Body of pancreas (tissue), 4 donors: ENCODE data around the gene CACNA2D3. TPM values are rescaled to one million over a fixed set of nuclear protein-coding genes. Genes with fewer than 3 reads are reported as not detected.
"Not testable (repeated sequence)": the region's sequence is repeated elsewhere in the genome, so short reads cannot be mapped to it uniquely, and the experiment has no call there.

ENCODE experiments used
- ATAC-seq: fragments of 150-250 bp; one replicate; pipeline ENCODE4 v1.9.1; 2016
- DNase-seq, 4 donors: peaks; one replicate each; pipeline ENCODE4 v3.0.0-alpha.2; 2019
- H3K27ac ChIP-seq, 4 donors: fragments of 200-600 bp; sonication (generic); 1 replicate in 3 of 4; 2 replicates in 1 of 4; pipeline versions ENCODE4 v1.5.1 to v1.6.1; 2016 to 2019; ENCODE audit warnings: mild to moderate bottlenecking in 1 of 4, mixed read lengths in 1 of 4, moderate library complexity in 1 of 4
- H3K27me3 ChIP-seq, 2 donors: fragments of 200-600 bp; sonication (generic); one replicate each; pipeline ENCODE4 v1.6.0; 2016; ENCODE audit warnings: mild to moderate bottlenecking in 1 of 2
- H3K36me3 ChIP-seq, 2 donors: fragments of 200-600 bp; sonication (generic); replicated peaks in 1 of 2; 2 replicates each; pipeline ENCODE4 v1.5.1; 2016; ENCODE audit warnings: low read depth in 2 of 2; ENCODE audit not compliant: insufficient read depth in 1 of 2
- H3K4me1 ChIP-seq: fragments of 200-600 bp; sonication (generic); one replicate; pipeline ENCODE4 v1.6.0; 2016
- H3K4me3 ChIP-seq, 2 donors: fragments of 200-600 bp; sonication (generic); 1 replicate in 1 of 2; 2 replicates in 1 of 2; pipeline ENCODE4 v1.5.1; 2016 to 2019
- H3K9me3 ChIP-seq, 3 donors: fragments of 200-600 bp; sonication (generic); 1 replicate in 2 of 3; 2 replicates in 1 of 3; pipeline ENCODE4 v1.5.1; 2016
- POLR2A ChIP-seq, 3 donors: fragments of 450-650 bp; IDR thresholded peaks; one replicate each; pipeline ENCODE4 v1.6.1; 2016; ENCODE audit warnings: antibody characterized with exemption in 3 of 3, mild to moderate bottlenecking in 2 of 3
- WGBS, 2 donors: methylation state at CpG; one replicate each; pipeline ENCODE4 v1.1.5; 2017; 5-methylcytosine and 5-hydroxymethylcytosine counted together
- intact Hi-C: fragments of 100-400 bp; cut with DNase I; formaldehyde crosslinking; loops from one replicate; pipeline ENCODE4 v1.15.1; 2023
- total RNA-seq, 2 donors: library from RNA; depleted of rRNA; stranded (reverse); fragments of >200 nt; gene quantifications; one replicate each; pipeline ENCODE4 v1.1.0, GENCODE V29; 2016
- TF ChIP-seq, protein P1 (sequence below), 7 experiments: fragments of 450-650 bp in 4 of 7; fragments of 200-600 bp in 3 of 7; sonication (generic) in 3 of 7; IDR thresholded peaks; one replicate each; pipeline ENCODE4 v1.5.1; 2016 to 2019; ENCODE audit warnings: antibody characterized with exemption in 7 of 7

CACNA2D3 gene
- total RNA-seq, 2 donors from 2014 or later: not detected

DNA sequence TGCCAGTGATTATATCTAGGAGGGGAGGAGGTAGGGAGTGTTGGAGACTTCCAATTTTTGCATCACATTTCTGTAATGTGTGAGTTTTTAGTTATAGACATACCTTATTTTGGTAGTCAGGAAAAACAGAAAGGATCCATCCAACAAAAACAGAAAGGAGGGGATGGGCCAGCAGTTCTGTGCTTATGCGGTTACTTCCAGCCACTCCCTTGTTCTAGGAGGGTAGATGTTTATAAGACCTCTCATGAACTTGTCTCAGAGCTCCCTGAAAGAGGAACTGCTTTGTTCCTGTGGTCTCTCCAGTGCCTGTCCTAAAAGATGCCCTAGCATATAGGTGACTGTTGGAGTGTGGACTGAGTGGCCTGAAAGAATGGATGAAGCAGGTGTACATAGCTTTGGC is 323.3 kb downstream of the CACNA2D3 start:
- ATAC-seq: no peak
- H3K27ac ChIP-seq: no peak overlapping the region
- H3K36me3 ChIP-seq: no peaks in the 10 kb centered on the region
- no peak overlapping the region for H3K4me3 ChIP-seq
- H3K4me1 ChIP-seq: no peaks in the 10 kb centered on the region
- H3K27me3 ChIP-seq: no peaks in the 10 kb centered on the region
- intact Hi-C loops: no loop called here
- H3K9me3 ChIP-seq: no peaks in the 10 kb centered on the region
- WGBS, 2 donors: 81 to 92% methylated on average over 1 of the region's 1 CpG
- no peak for TF ChIP-seq POLR2A (IDR thresholded peaks at IDR 0.05)
- TF ChIP-seq, protein P1, sequence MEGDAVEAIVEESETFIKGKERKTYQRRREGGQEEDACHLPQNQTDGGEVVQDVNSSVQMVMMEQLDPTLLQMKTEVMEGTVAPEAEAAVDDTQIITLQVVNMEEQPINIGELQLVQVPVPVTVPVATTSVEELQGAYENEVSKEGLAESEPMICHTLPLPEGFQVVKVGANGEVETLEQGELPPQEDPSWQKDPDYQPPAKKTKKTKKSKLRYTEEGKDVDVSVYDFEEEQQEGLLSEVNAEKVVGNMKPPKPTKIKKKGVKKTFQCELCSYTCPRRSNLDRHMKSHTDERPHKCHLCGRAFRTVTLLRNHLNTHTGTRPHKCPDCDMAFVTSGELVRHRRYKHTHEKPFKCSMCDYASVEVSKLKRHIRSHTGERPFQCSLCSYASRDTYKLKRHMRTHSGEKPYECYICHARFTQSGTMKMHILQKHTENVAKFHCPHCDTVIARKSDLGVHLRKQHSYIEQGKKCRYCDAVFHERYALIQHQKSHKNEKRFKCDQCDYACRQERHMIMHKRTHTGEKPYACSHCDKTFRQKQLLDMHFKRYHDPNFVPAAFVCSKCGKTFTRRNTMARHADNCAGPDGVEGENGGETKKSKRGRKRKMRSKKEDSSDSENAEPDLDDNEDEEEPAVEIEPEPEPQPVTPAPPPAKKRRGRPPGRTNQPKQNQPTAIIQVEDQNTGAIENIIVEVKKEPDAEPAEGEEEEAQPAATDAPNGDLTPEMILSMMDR (IDR thresholded peaks at IDR 0.05): no peak
- DNase-seq: no peak

DNA sequence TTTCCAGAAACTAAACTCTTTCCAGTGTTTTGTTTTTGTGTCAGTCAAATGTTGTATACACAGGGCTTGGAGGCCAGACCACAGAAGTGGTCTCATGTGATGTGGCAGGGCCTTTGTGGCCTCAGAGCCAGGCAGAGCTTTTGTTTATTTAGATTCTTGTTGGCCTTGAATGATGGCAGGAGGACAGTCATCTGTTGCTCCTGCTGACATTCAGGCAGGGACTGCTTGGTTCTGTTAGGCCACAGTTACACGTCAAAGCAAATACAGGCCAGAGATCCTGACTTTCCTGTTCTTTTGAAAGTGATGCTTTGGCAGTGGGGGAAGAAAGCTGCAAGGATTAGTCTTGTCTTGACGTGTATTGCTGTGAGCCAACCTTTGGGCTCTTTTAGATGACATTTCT is 325.1 kb downstream of the CACNA2D3 start:
- intact Hi-C loops: no loop called here

DNA sequence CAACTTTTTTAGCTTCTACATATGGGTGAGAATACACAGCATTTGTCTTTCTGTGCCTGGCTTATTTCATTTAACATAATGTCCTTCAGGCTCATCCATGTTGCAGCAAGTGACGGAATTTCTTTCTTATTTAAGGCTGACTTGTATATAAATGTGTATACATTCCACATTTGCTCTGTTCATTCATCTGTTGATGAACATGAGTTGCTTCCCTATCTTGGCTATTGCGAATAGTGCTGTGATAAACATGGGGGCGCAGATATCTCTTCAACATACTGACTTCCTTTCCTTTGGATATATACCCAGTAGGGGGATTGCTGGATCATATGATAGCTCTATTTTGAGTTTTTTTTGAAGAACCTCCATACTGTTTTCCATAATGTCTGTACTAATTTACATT is 332.5 kb downstream of the CACNA2D3 start:
- Histone ChIP-seq H3K4me3 (no peak overlapping the region), H3K4me1 (no peaks in the 10 kb centered on the region), H3K9me3 (peaks cover 0 to 7% (median 0%) of the 10 kb centered on the region in 3 donors), H3K27ac (no peak overlapping the region), H3K36me3 (no peaks in the 10 kb centered on the region), H3K27me3 (no peaks in the 10 kb centered on the region)
- ATAC-seq (no peak), DNase-seq (no peak)
- intact Hi-C loops: no loop called here
- TF ChIP-seq, protein P1 (IDR thresholded peaks at IDR 0.05): no peak
- TF ChIP-seq POLR2A (IDR thresholded peaks at IDR 0.05): no peak
- 80% methylated on average over 3 of the region's 3 CpGs for WGBS, 2 donors

More for the DNA sequence above, 325.1 kb downstream of the CACNA2D3 start:
- Histone ChIP-seq H3K9me3 (no peaks in the 10 kb centered on the region), H3K4me1 (no peaks in the 10 kb centered on the region), H3K27ac (no peak overlapping the region), H3K27me3 (no peaks in the 10 kb centered on the region), H3K36me3 (no peaks in the 10 kb centered on the region), H3K4me3 (no peak overlapping the region)
- ATAC-seq: no peak
- WGBS, 2 donors: 58 to 62% methylated on average over 2 of the region's 2 CpGs
- no peak for TF ChIP-seq POLR2A (IDR thresholded peaks at IDR 0.05)
- TF ChIP-seq, protein P1 (IDR thresholded peaks at IDR 0.05): no peak
- DNase-seq: no peak

DNA sequence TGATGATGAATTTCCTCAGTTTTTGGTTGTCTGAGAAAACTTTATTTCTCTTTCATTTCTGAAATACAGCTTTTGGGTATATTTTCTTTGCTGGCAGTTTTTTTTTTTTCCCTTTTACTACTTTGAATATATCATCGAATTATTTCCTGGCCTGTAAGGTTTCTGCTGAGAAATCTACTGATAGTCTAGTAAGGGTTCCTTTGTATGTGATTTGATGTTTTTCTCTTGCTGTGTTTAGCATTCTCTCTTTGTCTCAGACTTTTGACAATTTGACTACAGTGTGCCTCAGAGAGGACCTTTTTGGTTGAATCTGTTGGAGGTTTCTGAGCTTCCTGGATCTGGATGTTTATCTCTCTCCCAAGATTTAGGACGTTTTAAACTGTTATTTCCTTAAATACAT is 336.0 kb downstream of the CACNA2D3 start:
- TF ChIP-seq, protein P1 (IDR thresholded peaks at IDR 0.05): no peak
- no peak for TF ChIP-seq POLR2A (IDR thresholded peaks at IDR 0.05)
- WGBS, 2 donors: 56 to 58% methylated on average over 2 of the region's 2 CpGs
- no peak for DNase-seq
- no peak for ATAC-seq
- peaks cover 0 to 7% (median 0%) of the 10 kb centered on the region in 3 donors for H3K9me3 ChIP-seq
- H3K27me3 ChIP-seq: no peaks in the 10 kb centered on the region
- no peak overlapping the region for H3K4me3 ChIP-seq
- H3K4me1 ChIP-seq: no peaks in the 10 kb centered on the region
- no peaks in the 10 kb centered on the region for H3K36me3 ChIP-seq
- intact Hi-C loops: no loop called here
- no peak overlapping the region for H3K27ac ChIP-seq

DNA sequence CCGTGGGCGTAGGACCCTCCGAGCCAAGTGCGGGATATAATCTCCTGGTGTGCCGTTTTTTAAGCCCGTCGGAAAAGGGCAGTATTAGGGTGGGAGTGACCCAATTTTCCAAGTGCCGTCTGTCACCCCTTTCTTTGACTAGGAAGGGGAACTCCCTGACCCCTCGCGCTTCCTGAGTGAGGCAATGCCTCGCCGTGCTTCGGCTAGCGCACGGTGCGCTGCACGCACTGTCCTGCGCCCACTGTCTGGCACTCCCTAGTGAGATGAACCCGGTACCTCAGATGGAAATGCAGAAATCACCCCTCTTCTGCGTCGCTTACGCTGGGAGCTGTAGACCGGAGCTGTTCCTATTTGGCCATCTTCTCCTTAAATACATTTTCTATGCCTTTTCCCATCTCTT is 342.2 kb downstream of the CACNA2D3 start:
- ATAC-seq, DNase-seq, intact Hi-C loops, H3K36me3 ChIP-seq, H3K9me3 ChIP-seq, H3K27ac ChIP-seq, H3K4me3 ChIP-seq, H3K27me3 ChIP-seq, H3K4me1 ChIP-seq: not testable (repeated sequence)
- 87 to 95% methylated on average over 23 of the region's 23 CpGs for WGBS, 2 donors
